Smooth muscle cell (in vitro differentiated cells): ENCODE measurements around the gene LRRTM4. TPM values are rescaled to one million over a fixed set of nuclear protein-coding genes. Genes with fewer than 3 reads are reported as not detected.

ENCODE experiments used
- DNase-seq: peaks from one replicate; lab custom pipeline; 2025; ENCODE audit not compliant: unreplicated experiment; lab: John Stamatoyannopoulos, UW
- H2AFZ ChIP-seq: fragments of 200-600 bp; sonication (generic); 2 replicates; pipeline ENCODE4 v1.6.0; 2016; ENCODE audit warnings: antibody characterized with exemption, low read depth, mild to moderate bottlenecking
- H3F3A ChIP-seq: fragments of 200-600 bp; sonication (generic); 2 replicates; pipeline ENCODE4 v1.6.0; 2017; ENCODE audit warnings: antibody characterized with exemption, low read depth
- H3K27ac ChIP-seq: fragments of 200-600 bp; sonication (generic); 2 replicates; pipeline ENCODE4 v1.5.1; 2016; ENCODE audit warnings: low read depth, mild to moderate bottlenecking
- H3K27me3 ChIP-seq: fragments of 200-600 bp; sonication (generic); 2 replicates; pipeline ENCODE4 v1.6.1; 2016; ENCODE audit warnings: low read depth, mild to moderate bottlenecking
- H3K36me3 ChIP-seq: fragments of 200-600 bp; sonication (generic); 2 replicates; pipeline ENCODE4 v1.5.1; 2016; ENCODE audit warnings: low read depth
- H3K4me1 ChIP-seq: fragments of 200-600 bp; sonication (generic); 2 replicates; pipeline ENCODE4 v1.5.1; 2016; ENCODE audit warnings: low read depth
- H3K4me2 ChIP-seq: fragments of 200-600 bp; sonication (generic); 2 replicates; pipeline ENCODE4 v1.6.0; 2016; ENCODE audit warnings: mild to moderate bottlenecking
- H3K4me3 ChIP-seq: fragments of 200-600 bp; sonication (generic); 2 replicates; pipeline ENCODE4 v1.5.1; 2016; ENCODE audit warnings: mild to moderate bottlenecking
- H3K79me2 ChIP-seq: fragments of 200-600 bp; sonication (generic); 2 replicates; pipeline ENCODE4 v1.6.0; 2016; ENCODE audit warnings: low read depth, mild to moderate bottlenecking
- H3K9ac ChIP-seq: fragments of 200-600 bp; sonication (generic); 2 replicates; pipeline ENCODE4 v1.6.0; 2016; ENCODE audit warnings: low read depth
- H3K9me3 ChIP-seq: fragments of 200-600 bp; sonication (generic); replicated peaks from 2 replicates; pipeline ENCODE4 v1.5.1; 2016; ENCODE audit warnings: low read depth
- H4K20me1 ChIP-seq: fragments of 200-600 bp; sonication (generic); 2 replicates; pipeline ENCODE4 v1.6.0; 2016; ENCODE audit warnings: low read depth
- WGBS: methylation state at CpG from one replicate; pipeline ENCODE4 v1.1.7; 2016; ENCODE audit warnings: low lambda C conversion rate; 5-methylcytosine and 5-hydroxymethylcytosine counted together
- polyA plus RNA-seq: library from polyadenylated mRNA; unstranded; fragments of >200 nt; fragmentation: Nextera tagmentation; extraction: Ambion mirVana; gene quantifications from 2 replicates; pipeline ENCODE4 v1.2.1, GENCODE V29; 2016
- total RNA-seq: library from RNA; depleted of rRNA; stranded (reverse); fragments of >200 nt; gene quantifications from 2 replicates; pipeline ENCODE4 v1.2.3, GENCODE V29; 2014
- TF ChIP-seq, protein P1 (sequence below): fragments of 200-600 bp; sonication (generic); IDR thresholded peaks from 2 replicates; pipeline ENCODE4 v1.5.1; 2017; ENCODE audit warnings: borderline replicate concordance, mild to moderate bottlenecking, antibody characterized with exemption; ENCODE audit not compliant: insufficient read depth, poor library complexity, severe bottlenecking

Gene LRRTM4
- total and polyA plus RNA-seq, 2 experiments from 2014 or later = 1.4 to 5.5 TPM

DNA sequence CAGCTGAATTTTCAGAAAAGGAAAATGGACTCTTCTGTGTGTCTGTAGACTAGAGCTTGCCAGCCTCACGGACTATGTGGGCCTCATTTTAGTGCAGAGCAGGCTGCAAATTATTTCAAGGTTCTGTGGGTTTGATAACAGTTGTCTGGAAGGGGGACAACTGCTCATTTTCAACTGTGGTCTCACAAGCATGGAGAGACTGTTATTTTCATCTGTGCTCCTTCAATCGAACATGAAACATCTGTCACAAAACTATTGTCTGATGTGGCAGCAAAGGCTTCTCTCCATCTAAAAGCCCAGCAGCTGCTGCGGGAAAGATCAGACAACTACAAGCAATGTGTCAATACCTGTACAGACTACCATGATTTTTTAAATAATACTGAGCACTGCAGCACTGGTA, 211.8 kb downstream of the LRRTM4 start:
- H3K79me2 ChIP-seq = no peaks in the 10 kb centered on the region

GRCh38 chr2:77309725-77310124, 212.5 kb downstream of the LRRTM4 start:
- DNase-seq = no peak
- Histone ChIP-seq H3K9ac (no peak overlapping the region), H3F3A (no peaks in the 10 kb centered on the region), H3K4me1 (no peaks in the 10 kb centered on the region), H3K79me2 (no peaks in the 10 kb centered on the region), H3K9me3 (no peaks in the 10 kb centered on the region), H3K4me3 (no peak overlapping the region), H3K4me2 (no peak overlapping the region), H3K36me3 (no peaks in the 10 kb centered on the region), H3K27ac (no peak overlapping the region), H3K27me3 (no peaks in the 10 kb centered on the region), H2AFZ (no peak overlapping the region), H4K20me1 (no peaks in the 10 kb centered on the region)
- TF ChIP-seq, protein P1, sequence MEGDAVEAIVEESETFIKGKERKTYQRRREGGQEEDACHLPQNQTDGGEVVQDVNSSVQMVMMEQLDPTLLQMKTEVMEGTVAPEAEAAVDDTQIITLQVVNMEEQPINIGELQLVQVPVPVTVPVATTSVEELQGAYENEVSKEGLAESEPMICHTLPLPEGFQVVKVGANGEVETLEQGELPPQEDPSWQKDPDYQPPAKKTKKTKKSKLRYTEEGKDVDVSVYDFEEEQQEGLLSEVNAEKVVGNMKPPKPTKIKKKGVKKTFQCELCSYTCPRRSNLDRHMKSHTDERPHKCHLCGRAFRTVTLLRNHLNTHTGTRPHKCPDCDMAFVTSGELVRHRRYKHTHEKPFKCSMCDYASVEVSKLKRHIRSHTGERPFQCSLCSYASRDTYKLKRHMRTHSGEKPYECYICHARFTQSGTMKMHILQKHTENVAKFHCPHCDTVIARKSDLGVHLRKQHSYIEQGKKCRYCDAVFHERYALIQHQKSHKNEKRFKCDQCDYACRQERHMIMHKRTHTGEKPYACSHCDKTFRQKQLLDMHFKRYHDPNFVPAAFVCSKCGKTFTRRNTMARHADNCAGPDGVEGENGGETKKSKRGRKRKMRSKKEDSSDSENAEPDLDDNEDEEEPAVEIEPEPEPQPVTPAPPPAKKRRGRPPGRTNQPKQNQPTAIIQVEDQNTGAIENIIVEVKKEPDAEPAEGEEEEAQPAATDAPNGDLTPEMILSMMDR = no peak
- 73% methylated on average over 2 of the region's 2 CpGs for WGBS

More for the DNA sequence above, 211.8 kb downstream of the LRRTM4 start:
- H3K4me1 ChIP-seq = no peaks in the 10 kb centered on the region
- H3K4me3 ChIP-seq = no peak overlapping the region
- H3K4me2 ChIP-seq = no peak overlapping the region
- no peak for DNase-seq
- H2AFZ ChIP-seq = peak overlapping the region; percentile 51
- no peak overlapping the region for H3K9ac ChIP-seq
- WGBS = 69% methylated on average over 3 of the region's 3 CpGs
- TF ChIP-seq, protein P1 = no peak
- no peak overlapping the region for H3K27ac ChIP-seq
- no peaks in the 10 kb centered on the region for H3F3A ChIP-seq
- no peaks in the 10 kb centered on the region for H3K36me3 ChIP-seq
- no peaks in the 10 kb centered on the region for H3K27me3 ChIP-seq
- H4K20me1 ChIP-seq = no peaks in the 10 kb centered on the region
- H3K9me3 ChIP-seq = no peaks in the 10 kb centered on the region

- H3K4me1 ChIP-seq = no peaks in the 10 kb centered on the region
- no peak overlapping the region for H3K27ac ChIP-seq
- no peaks in the 10 kb centered on the region for H3F3A ChIP-seq
- H3K9ac ChIP-seq = no peak overlapping the region
- H3K4me2 ChIP-seq = no peak overlapping the region
- DNase-seq = no peak
- H3K79me2 ChIP-seq = no peaks in the 10 kb centered on the region
- H3K36me3 ChIP-seq = no peaks in the 10 kb centered on the region
- no peak overlapping the region for H2AFZ ChIP-seq
- no peaks in the 10 kb centered on the region for H3K9me3 ChIP-seq
- no peaks in the 10 kb centered on the region for H3K27me3 ChIP-seq
- H4K20me1 ChIP-seq = no peaks in the 10 kb centered on the region
- TF ChIP-seq, protein P1 = no peak
- WGBS = 94% methylated on average over 1 of the region's 1 CpG
- no peak overlapping the region for H3K4me3 ChIP-seq
Measured at GRCh38 chr2:77301441-77301840, 220.7 kb downstream of the LRRTM4 start.

DNA sequence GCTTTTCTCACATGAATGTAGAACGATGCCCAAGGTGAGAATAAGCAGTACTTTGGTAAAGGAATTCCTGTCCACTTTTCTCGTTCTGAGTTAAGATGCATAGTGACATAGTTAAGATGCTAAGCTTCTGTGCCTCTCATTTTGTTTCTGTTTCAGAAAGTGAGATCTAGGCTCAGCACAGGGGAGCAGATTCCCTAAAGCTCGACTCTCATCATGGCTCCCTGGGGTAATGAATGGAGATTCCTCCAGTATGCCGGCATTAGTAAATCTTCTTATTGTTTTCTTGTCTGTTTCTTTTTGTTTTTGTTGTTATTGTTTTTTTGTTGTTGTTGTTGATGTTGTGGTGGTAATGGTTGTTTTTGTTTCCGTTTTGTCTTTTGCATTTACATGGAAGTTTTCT, 225.4 kb downstream of the LRRTM4 start:
- H3K4me2 ChIP-seq = no peak overlapping the region
- no peaks in the 10 kb centered on the region for H3F3A ChIP-seq
- no peaks in the 10 kb centered on the region for H3K36me3 ChIP-seq
- H2AFZ ChIP-seq = no peak overlapping the region
- H3K9me3 ChIP-seq = no peaks in the 10 kb centered on the region
- H3K4me3 ChIP-seq = no peak overlapping the region
- TF ChIP-seq, protein P1 = no peak
- no peaks in the 10 kb centered on the region for H4K20me1 ChIP-seq
- H3K9ac ChIP-seq = no peak overlapping the region
- H3K27ac ChIP-seq = no peak overlapping the region
- H3K79me2 ChIP-seq = no peaks in the 10 kb centered on the region
- no peaks in the 10 kb centered on the region for H3K27me3 ChIP-seq
- WGBS = 82% methylated on average over 5 of the region's 5 CpGs
- H3K4me1 ChIP-seq = no peaks in the 10 kb centered on the region
- no peak for DNase-seq
